ENCODE results near the gene FMC1.

FMC1 gene

GRCh38 chr7:139339698-139340036, 1.5 kb upstream of the FMC1 start:
- Histone ChIP-seq H3K4me1 (ENCODE audit: control insufficient read depth, insufficient read depth, low read length) (no peaks in the 10 kb centered on the region), H3K4me3 (ENCODE audit: low read depth, low read length) (peak overlapping the region; percentile 95), H3K9me3 (ENCODE audit: control insufficient read depth, insufficient read depth, low read depth, low read length) (no peaks in the 10 kb centered on the region), H3K36me3 (ENCODE audit: control insufficient read depth in 2 of 2, insufficient read depth in 1 of 2, low read length in 2 of 2) (peaks cover 0 to 4% of the 10 kb centered on the region in 2 experiments; a peak in 2 of 3 replicates), H3K27ac (ENCODE audit: extremely low read depth, low read depth, low read length) (no peak overlapping the region)
- ChIA-PET POLR2A (interaction anchor here (0.6 to 2.7 kb wide), 5 partner anchors 10 to 220 kb away, joined by 3 to 35 read pairs (median 5); partner anchors contain the start of gene LUC7L2), CTCF (interaction anchor here (0.7 to 1.4 kb wide), 6 partner anchors 10 to 217 kb away, joined by 3 to 9 read pairs (median 3); no protein-coding TSS in a partner anchor)
- TF ChIP-seq ZNF280C (tag by site-specific recombination; IDR thresholded peaks at IDR 0.05): peak; percentile 72; the same call in 1 of the 2 replicates
- no peak for TF ChIP-seq SP2 (tag by site-specific recombination; IDR thresholded peaks at IDR 0.05)
- TF ChIP-seq ZNF311 (tag by site-specific recombination; IDR thresholded peaks at IDR 0.05; ENCODE audit: borderline replicate concordance): no peak
- 0 out of 2 replicates have a peak, but pooled peaks have one; percentile 50 for TF ChIP-seq ZNF548 (tag by site-specific recombination; IDR thresholded peaks at IDR 0.05)
- TF ChIP-seq ZBTB10 (tag by site-specific recombination; IDR thresholded peaks at IDR 0.05): 0 out of 2 replicates have a peak, but pooled peaks have one; percentile 61
- peak; percentile 21; the same call in 1 of the 2 replicates for TF ChIP-seq ZBTB8A (tag by site-specific recombination; IDR thresholded peaks at IDR 0.05)
- no peak for TF ChIP-seq ZBTB20 (tag by site-specific recombination; IDR thresholded peaks at IDR 0.05)
- TF ChIP-seq ZNF701 (tag by site-specific recombination; IDR thresholded peaks at IDR 0.05): 0 out of 2 replicates have a peak, but pooled peaks have one; percentile 56
- 0 out of 2 replicates have a peak, but pooled peaks have one; percentile 14 for TF ChIP-seq MZF1 (tag by site-specific recombination; IDR thresholded peaks at IDR 0.05; ENCODE audit: borderline replicate concordance)
- TF ChIP-seq ZFP37 (tag by site-specific recombination; IDR thresholded peaks at IDR 0.05): 0 out of 2 replicates have a peak, but pooled peaks have one; percentile 62
- peak; percentile 53; the same call in 1 of the 2 replicates for TF ChIP-seq ZNF133 (tag by site-specific recombination; IDR thresholded peaks at IDR 0.05)
- 0 out of 2 replicates have a peak, but pooled peaks have one; percentile 51 for TF ChIP-seq ZNF558 (tag by site-specific recombination; IDR thresholded peaks at IDR 0.05)
- 0 out of 2 replicates have a peak, but pooled peaks have one; percentile 8 for TF ChIP-seq ZNF664 (tag by site-specific recombination; IDR thresholded peaks at IDR 0.05)
- TF ChIP-seq ZNF677 (tag by site-specific recombination; IDR thresholded peaks at IDR 0.05): no peak
- TF ChIP-seq SCRT2 (tag by site-specific recombination; IDR thresholded peaks at IDR 0.05): 0 out of 2 replicates have a peak, but pooled peaks have one; percentile 9
- peak; percentile 66 for TF ChIP-seq ZNF394 (tag by site-specific recombination; IDR thresholded peaks at IDR 0.05; ENCODE audit: borderline replicate concordance)
- no peak for TF ChIP-seq ZNF266 (tag by site-specific recombination; IDR thresholded peaks at IDR 0.05; ENCODE audit: low read depth)

- H3K4me3 ChIP-seq (ENCODE audit: low read depth, low read length): peak overlapping the region; percentile 95
- CTCF ChIA-PET: interaction anchor here (0.6 to 1.2 kb wide), 9 partner anchors 9 to 242 kb away, joined by 3 to 9 read pairs (median 3); no protein-coding TSS in a partner anchor
- peaks cover 0 to 7% of the 10 kb centered on the region in 2 experiments; a peak in 2 of 3 replicates for H3K36me3 ChIP-seq (ENCODE audit: control insufficient read depth in 2 of 2, insufficient read depth in 1 of 2, low read length in 2 of 2)
- peak overlapping the region; percentile 79 for H3K27ac ChIP-seq (ENCODE audit: extremely low read depth, low read depth, low read length)
- H3K4me1 ChIP-seq (ENCODE audit: control insufficient read depth, insufficient read depth, low read length): no peaks in the 10 kb centered on the region
- H3K9me3 ChIP-seq (ENCODE audit: control insufficient read depth, insufficient read depth, low read depth, low read length): no peaks in the 10 kb centered on the region
- POLR2A ChIA-PET: interaction anchor here (0.5 to 2.7 kb wide), 6 partner anchors 10 to 221 kb away, joined by 3 to 35 read pairs (median 6); partner anchors contain the start of gene LUC7L2
- TF ChIP-seq ZBTB1 (tag by site-specific recombination; IDR thresholded peaks at IDR 0.05): 0 out of 2 replicates have a peak, but pooled peaks have one; percentile 45
- TF ChIP-seq SETDB1 (IDR thresholded peaks at IDR 0.05; ENCODE audit: insufficient read length, low read length): peak; percentile 98
- no peak for TF ChIP-seq ZIC2 (tag by site-specific recombination; IDR thresholded peaks at IDR 0.05)
- TF ChIP-seq ZFP41 (tag by site-specific recombination; IDR thresholded peaks at IDR 0.05; ENCODE audit: borderline replicate concordance): no peak
- peak; percentile 30; the same call in 1 of the 2 replicates for TF ChIP-seq ELK4 (IDR thresholded peaks at IDR 0.05; ENCODE audit: borderline replicate concordance, low read depth, low read length)
- TF ChIP-seq ZNF473 (tag by site-specific recombination; IDR thresholded peaks at IDR 0.05): no peak
- TF ChIP-seq FEZF1 (tag by site-specific recombination; IDR thresholded peaks at IDR 0.05): no peak
- peak; percentile 84 for TF ChIP-seq ZEB2 (tag by site-specific recombination; IDR thresholded peaks at IDR 0.05)
- peak; percentile 62 for TF ChIP-seq PRDM4 (tag by site-specific recombination; IDR thresholded peaks at IDR 0.05)
Measured at GRCh38 chr7:139340037-139340807, 915 bp upstream of the FMC1 start.
